H9 (cell line): Measurements from ENCODE around the gene BCAS1. TPM values are rescaled to one million over a fixed set of nuclear protein-coding genes. Genes with fewer than 3 reads are reported as not detected.

Experiments used
- DNase-seq: peaks from one replicate; pipeline ENCODE4 v3.0.0-alpha.2; 2017
- H2AFZ ChIP-seq: one replicate; pipeline ENCODE4 v1.6.1; 2013; ENCODE audit warnings: mild to moderate bottlenecking, low read length, control low read depth, moderate library complexity
- H2AK5ac ChIP-seq: 2 replicates; pipeline ENCODE4 v1.6.1; 2013; ENCODE audit warnings: low read length, control low read depth, mixed read lengths; ENCODE audit not compliant: insufficient read length
- H2BK120ac ChIP-seq: one replicate; pipeline ENCODE4 v1.6.1; 2013; ENCODE audit warnings: low read depth, mild to moderate bottlenecking, low read length, control low read depth, inconsistent platforms; ENCODE audit not compliant: poor library complexity, severe bottlenecking
- H2BK12ac ChIP-seq: 2 replicates; pipeline ENCODE4 v1.6.1; 2013; ENCODE audit warnings: low read length, control low read depth, mixed read lengths, low read depth; ENCODE audit not compliant: insufficient read length
- H2BK15ac ChIP-seq: 2 replicates; pipeline ENCODE4 v1.6.1; 2013; ENCODE audit warnings: low read depth, low read length, control low read depth
- H2BK20ac ChIP-seq: one replicate; pipeline ENCODE4 v1.6.1; 2013; ENCODE audit warnings: low read depth, mild to moderate bottlenecking, low read length, control low read depth, inconsistent platforms; ENCODE audit not compliant: poor library complexity, severe bottlenecking
- H2BK5ac ChIP-seq: 2 replicates; pipeline ENCODE4 v1.6.1; 2013; ENCODE audit warnings: low read length, control low read depth, mixed read lengths; ENCODE audit not compliant: insufficient read length
- H3K14ac ChIP-seq: 2 replicates; pipeline ENCODE4 v1.6.1; 2013; ENCODE audit warnings: low read length, control low read depth; ENCODE audit not compliant: insufficient read depth
- H3K18ac ChIP-seq: 2 replicates; pipeline ENCODE4 v1.6.1; 2013; ENCODE audit warnings: low read depth, mild to moderate bottlenecking, mixed read lengths, low read length, control low read depth; ENCODE audit not compliant: insufficient read length
- H3K23ac ChIP-seq: 2 replicates; pipeline ENCODE4 v1.6.1; 2013; ENCODE audit warnings: low read length, control low read depth, mixed read lengths, low read depth; ENCODE audit not compliant: insufficient read length
- H3K23me2 ChIP-seq: 2 replicates; pipeline ENCODE4 v1.6.1; 2013; ENCODE audit warnings: low read depth, mild to moderate bottlenecking, mixed read lengths, low read length, control low read depth; ENCODE audit not compliant: insufficient read length, poor library complexity, severe bottlenecking
- H3K27ac ChIP-seq: 2 replicates; pipeline ENCODE4 v1.5.1; 2013; ENCODE audit warnings: low read length, control low read depth, mixed read lengths, low read depth; ENCODE audit not compliant: insufficient read length
- H3K27me3 ChIP-seq: 2 replicates; pipeline ENCODE4 v1.6.1; 2013; ENCODE audit warnings: low read length, control low read depth, inconsistent platforms; ENCODE audit not compliant: insufficient read depth
- H3K4ac ChIP-seq: 2 replicates; pipeline ENCODE4 v1.6.1; 2013; ENCODE audit warnings: low read depth, mild to moderate bottlenecking, control low read depth, inconsistent platforms, low read length, moderate library complexity
- H3K4me1 ChIP-seq: 2 replicates; pipeline ENCODE4 v1.6.1; 2013; ENCODE audit warnings: low read length, control low read depth, inconsistent platforms; ENCODE audit not compliant: insufficient read depth
- H3K4me2 ChIP-seq: 2 replicates; pipeline ENCODE4 v1.6.1; 2013; ENCODE audit warnings: low read length, control low read depth, mixed read lengths; ENCODE audit not compliant: insufficient read length, insufficient read depth
- H3K56ac ChIP-seq: 2 replicates; pipeline ENCODE4 v1.6.1; 2013; ENCODE audit warnings: low read depth, mild to moderate bottlenecking, mixed read lengths, low read length, control low read depth; ENCODE audit not compliant: insufficient read length
- H3K79me1 ChIP-seq: 2 replicates; pipeline ENCODE4 v1.6.1; 2013; ENCODE audit warnings: low read depth, mild to moderate bottlenecking, moderate library complexity, low read length, control low read depth, inconsistent platforms; ENCODE audit not compliant: insufficient read depth, poor library complexity, severe bottlenecking
- H3K79me2 ChIP-seq: 2 replicates; pipeline ENCODE4 v1.6.1; 2013; ENCODE audit warnings: low read length, control low read depth, inconsistent platforms; ENCODE audit not compliant: insufficient read depth
- H3K9ac ChIP-seq: 2 replicates; pipeline ENCODE4 v1.6.1; 2013; ENCODE audit warnings: low read length, control low read depth, mixed read lengths; ENCODE audit not compliant: insufficient read length; ENCODE audit errors: extremely low read depth
- H3K9me3 ChIP-seq: one replicate; pipeline ENCODE4 v1.6.1; 2013; ENCODE audit warnings: low read depth, low read length, inconsistent platforms; ENCODE audit not compliant: control insufficient read depth
- H3T11ph ChIP-seq: one replicate; pipeline ENCODE4 v1.6.1; 2013; ENCODE audit warnings: mild to moderate bottlenecking, low read length, control low read depth, inconsistent platforms
- H4K20me1 ChIP-seq: one replicate; pipeline ENCODE4 v1.6.1; 2013; ENCODE audit not compliant: control insufficient read depth, insufficient read length, insufficient read depth
- H4K5ac ChIP-seq: 2 replicates; pipeline ENCODE4 v1.6.1; 2013; ENCODE audit warnings: low read depth, mild to moderate bottlenecking, mixed read lengths, low read length, control low read depth; ENCODE audit not compliant: insufficient read length
- H4K8ac ChIP-seq: replicated peaks from 2 replicates; pipeline ENCODE4 v1.6.1; 2013; ENCODE audit warnings: low read length, control low read depth, mixed read lengths, low read depth; ENCODE audit not compliant: insufficient read length
- H4K91ac ChIP-seq: 2 replicates; pipeline ENCODE4 v1.6.1; 2013; ENCODE audit warnings: low read depth, mild to moderate bottlenecking, moderate library complexity, mixed read lengths, low read length, control low read depth; ENCODE audit not compliant: insufficient read length
- H3K27ac Mint-ChIP-seq, 3 experiments: 2 replicates in 2 of 3; 3 replicates in 1 of 3; pipeline ENCODE4 v1.8.0; 2020 to 2021; ENCODE audit warnings: mixed read lengths in 3 of 3, mild to moderate bottlenecking in 1 of 3, moderate library complexity in 1 of 3
- H3K27me3 Mint-ChIP-seq: 2 replicates; pipeline ENCODE4 v1.8.0; 2021; ENCODE audit warnings: low read depth, mild to moderate bottlenecking, moderate library complexity, mixed read lengths
- H3K36me3 Mint-ChIP-seq, 3 experiments: 2 replicates in 2 of 3; 3 replicates in 1 of 3; pipeline ENCODE4 v1.8.0; 2020 to 2021; ENCODE audit warnings: low read depth in 3 of 3, mixed read lengths in 3 of 3; ENCODE audit not compliant: insufficient read depth in 1 of 3
- H3K4me1 Mint-ChIP-seq, 2 experiments: 2 replicates each; pipeline ENCODE4 v1.8.0; 2020; ENCODE audit warnings: mixed read lengths in 2 of 2
- H3K4me3 Mint-ChIP-seq, 2 experiments: 2 replicates in 1 of 2; 3 replicates in 1 of 2; pipeline ENCODE4 v1.8.0; 2020 to 2021; ENCODE audit warnings: mild to moderate bottlenecking in 2 of 2, mixed read lengths in 2 of 2, moderate library complexity in 1 of 2
- H3K9me3 Mint-ChIP-seq, 2 experiments: 2 replicates in 1 of 2; 3 replicates in 1 of 2; pipeline ENCODE4 v1.8.0; 2020; ENCODE audit warnings: mild to moderate bottlenecking in 2 of 2, mixed read lengths in 2 of 2, moderate library complexity in 1 of 2
- CTCF ChIP-seq: fragments of 200-600 bp; sonication (generic); conservative IDR thresholded peaks from 3 replicates; pipeline ENCODE4 v1.8.0; 2021; ENCODE audit warnings: antibody characterized with exemption, mild to moderate bottlenecking
- WGBS: extraction: QIAGEN DNeasy Blood & Tissue Kit; methylation state at CpG from one replicate; pipeline ENCODE4 v1.1.7; 2013; ENCODE audit warnings: missing lambda C conversion rate, low lambda C conversion rate, mixed read lengths; ENCODE audit not compliant: insufficient read length; ENCODE audit errors: extremely low coverage; 5-methylcytosine and 5-hydroxymethylcytosine counted together
- total RNA-seq: library from RNA; stranded (reverse); gene quantifications from 2 replicates; pipeline ENCODE4 v1.2.1, GENCODE V29; 2021

BCAS1 gene
- total RNA-seq, 1 experiment from 2014 or later = 0.15 TPM

- Histone ChIP-seq H3K23me2 (no peaks in the 10 kb centered on the region), H2AFZ (no peak overlapping the region), H4K20me1 (no peaks in the 10 kb centered on the region), H3K4me2 (no peak overlapping the region), H2AK5ac (no peak overlapping the region), H3K27ac (no peak overlapping the region), H3K56ac (no peak overlapping the region), H3K4me1 (no peaks in the 10 kb centered on the region), H3T11ph (no peak overlapping the region), H3K4ac (no peak overlapping the region), H4K5ac (no peak overlapping the region), H2BK20ac (no peak overlapping the region), H3K79me2 (no peaks in the 10 kb centered on the region), H2BK5ac (no peak overlapping the region), H3K23ac (no peak overlapping the region), H2BK12ac (no peak overlapping the region), H3K9ac (no peak overlapping the region), H3K79me1 (no peaks in the 10 kb centered on the region), H3K9me3 (no peaks in the 10 kb centered on the region), H2BK15ac (no peak overlapping the region), H3K27me3 (no peaks in the 10 kb centered on the region), H2BK120ac (no peak overlapping the region), H4K91ac (no peak overlapping the region), H3K18ac (no peak overlapping the region), H4K8ac (no peak overlapping the region), H3K14ac (no peak overlapping the region; the same call in 1 of the 2 replicates)
- WGBS = no CpG with 5 or more reads among the region's 2 CpGs
- DNase-seq = no peak
- H3K27ac Mint-ChIP-seq = no peak overlapping the region; a peak in 1 of 7 replicates
- TF ChIP-seq CTCF = no peak
- peaks cover 3 to 5% of the 10 kb centered on the region in 2 experiments; a peak in 3 of 5 replicates for H3K9me3 Mint-ChIP-seq
- no peak overlapping the region for H3K4me3 Mint-ChIP-seq
- H3K27me3 Mint-ChIP-seq = peaks cover 2% of the 10 kb centered on the region; the same call in 1 of the 2 replicates
- H3K36me3 Mint-ChIP-seq = no peaks in the 10 kb centered on the region; a peak in 2 of 7 replicates
- peaks cover 0 to 6% of the 10 kb centered on the region in 2 experiments; a peak in 2 of 4 replicates for H3K4me1 Mint-ChIP-seq
Observed at GRCh38 chr20:54002056-54002575, 68.3 kb downstream of the BCAS1 start.
